ENCODE results near the gene PRIM2. TPM values are rescaled to one million over a fixed set of nuclear protein-coding genes. Genes with fewer than 3 reads are reported as not detected.
"Not testable (repeated sequence)": the region's sequence is repeated elsewhere in the genome, so short reads cannot be mapped to it uniquely, and the experiment has no call there.

PRIM2 gene
- polyA plus RNA-seq, 1 donor from 2014 or later, result 9.1 TPM

DNA sequence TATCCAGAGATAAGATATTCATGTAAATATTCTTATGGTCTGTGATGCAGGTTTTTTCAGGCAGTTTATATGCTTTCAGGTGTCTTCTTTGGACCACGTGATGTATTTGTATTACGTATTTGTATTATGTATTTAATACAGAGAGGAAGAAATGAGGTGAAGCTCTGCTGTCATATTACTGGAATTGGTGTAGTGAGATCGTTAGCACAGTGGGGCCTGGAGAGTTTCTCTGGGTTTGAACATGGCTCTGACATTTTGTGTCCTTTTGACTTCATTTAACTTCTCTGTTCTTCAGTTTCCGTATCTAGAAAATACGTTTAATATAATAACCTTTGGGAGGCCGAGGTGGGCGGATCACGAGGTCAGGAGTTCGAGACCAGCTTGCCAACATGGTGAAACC, 1.6 kb upstream of the PRIM2 start:
- Mint-ChIP-seq H3K9me3 (no peaks in the 10 kb centered on the region), H3K4me1 (peaks cover 14 to 23% (median 17%) of the 10 kb centered on the region in 3 donors), H3K4me3 (no peak overlapping the region), H3K27ac (no peak overlapping the region), H3K27me3 (no peaks in the 10 kb centered on the region), H3K36me3 (peaks cover 7% of the 10 kb centered on the region)

DNA sequence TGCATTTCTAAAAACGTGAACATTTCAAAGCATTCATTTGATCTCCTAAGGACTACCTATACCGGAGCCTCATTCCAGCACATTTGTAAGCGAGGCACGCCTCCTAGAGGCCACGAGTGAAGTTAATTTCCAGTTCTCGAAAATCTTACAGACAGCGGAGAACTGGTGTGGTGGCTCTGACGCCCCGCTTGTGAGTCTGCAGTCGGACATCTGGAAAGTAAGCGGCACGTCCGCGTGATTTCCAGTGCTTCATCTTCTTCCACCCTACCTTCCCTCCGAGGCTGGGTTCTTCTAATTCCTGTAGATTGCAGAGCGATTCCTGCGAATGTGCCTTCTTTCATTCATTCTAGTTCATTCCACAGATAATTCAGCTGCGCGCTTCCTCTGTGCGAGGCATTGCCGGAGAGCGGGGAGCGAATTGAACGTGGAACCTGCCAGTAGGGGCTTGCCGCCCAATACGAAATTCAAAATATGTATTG, 810 bp upstream of the PRIM2 start:
- H3K9me3 Mint-ChIP-seq, result no peaks in the 10 kb centered on the region
- H3K27ac Mint-ChIP-seq, result peak overlapping the region; percentile 61 to 98 (median 93)
- peak overlapping the region; percentile 92 to 100 (median 100) for H3K4me3 Mint-ChIP-seq
- H3K4me1 Mint-ChIP-seq, result peaks cover 14 to 23% (median 22%) of the 10 kb centered on the region in 3 donors
- no peaks in the 10 kb centered on the region for H3K27me3 Mint-ChIP-seq
- H3K36me3 Mint-ChIP-seq, result peaks cover 13% of the 10 kb centered on the region

DNA sequence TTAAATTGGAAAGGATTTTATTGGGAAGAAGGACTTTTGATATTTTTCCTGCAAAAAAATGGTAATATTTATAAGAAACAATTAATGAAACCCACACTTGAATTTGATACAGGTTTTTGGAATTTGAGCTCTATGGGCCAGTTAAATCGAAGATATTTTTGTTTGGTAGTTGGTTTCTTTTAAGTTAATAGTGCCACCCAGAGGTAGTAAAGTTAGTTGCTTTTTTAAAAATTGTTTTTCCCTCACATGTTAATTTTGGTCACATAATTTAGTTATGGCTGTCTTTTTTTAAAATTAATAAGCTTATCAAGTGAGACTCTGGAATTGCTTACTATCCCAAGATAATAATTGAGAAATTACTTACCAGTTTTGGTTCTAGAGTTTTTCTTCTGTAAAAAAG, 7.1 kb downstream of the PRIM2 start:
- peaks cover 0 to 6% (median 5%) of the 10 kb centered on the region in 3 donors for H3K9me3 Mint-ChIP-seq
- H3K27me3 Mint-ChIP-seq, result no peaks in the 10 kb centered on the region
- no peak overlapping the region for H3K27ac Mint-ChIP-seq
- H3K4me1 Mint-ChIP-seq, result peaks cover 4 to 11% (median 5%) of the 10 kb centered on the region in 3 donors
- peaks cover 22% of the 10 kb centered on the region for H3K36me3 Mint-ChIP-seq
- H3K4me3 Mint-ChIP-seq, result no peak overlapping the region

DNA sequence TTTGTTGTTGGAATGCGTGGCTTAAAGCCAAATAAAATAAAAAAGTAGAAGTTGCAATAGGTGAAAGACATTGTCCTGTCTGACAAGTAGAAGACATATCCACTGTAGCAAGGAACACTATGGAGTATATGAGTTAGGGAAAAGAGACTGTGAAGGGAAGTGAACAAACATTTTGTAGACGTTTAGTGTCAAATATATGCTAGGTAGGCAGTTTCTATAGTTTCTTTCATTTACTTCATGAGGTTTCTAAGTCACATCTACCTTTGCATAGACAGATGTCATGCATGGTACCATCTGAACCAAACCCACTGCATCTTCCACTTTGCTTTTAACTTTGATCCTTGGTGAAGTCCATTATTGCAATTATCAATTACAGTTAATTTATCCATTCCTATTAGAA, 9.9 kb downstream of the PRIM2 start:
- peaks cover 5 to 16% (median 6%) of the 10 kb centered on the region in 3 donors for H3K9me3 Mint-ChIP-seq
- peaks cover 3 to 7% (median 5%) of the 10 kb centered on the region in 3 donors for H3K4me1 Mint-ChIP-seq
- no peak overlapping the region for H3K4me3 Mint-ChIP-seq
- no peak overlapping the region for H3K27ac Mint-ChIP-seq
- peaks cover 33% of the 10 kb centered on the region for H3K36me3 Mint-ChIP-seq
- H3K27me3 Mint-ChIP-seq, result no peaks in the 10 kb centered on the region

DNA sequence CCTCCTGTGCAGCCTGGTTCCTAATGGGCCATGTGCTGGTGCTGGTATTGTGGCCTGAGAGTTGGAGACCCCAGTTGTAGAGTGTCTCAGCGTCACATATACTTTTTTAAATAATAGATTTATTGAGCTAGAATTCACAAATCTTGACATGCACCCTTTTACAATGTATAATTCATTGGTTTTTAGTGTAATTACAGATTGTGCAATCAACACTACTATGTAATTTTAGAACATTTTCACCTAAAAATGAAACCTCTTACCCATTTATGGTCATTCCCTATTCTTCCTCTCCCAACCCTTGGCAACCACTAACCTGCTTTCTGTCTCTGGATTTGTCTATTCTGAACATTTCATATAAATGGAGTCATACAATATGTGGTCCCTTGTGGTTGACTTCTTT, 10.6 kb downstream of the PRIM2 start:
- Mint-ChIP-seq H3K27me3 (no peaks in the 10 kb centered on the region), H3K4me3 (no peak overlapping the region), H3K27ac (no peak overlapping the region), H3K4me1 (peaks cover 3 to 5% (median 5%) of the 10 kb centered on the region in 3 donors), H3K9me3 (peaks cover 5 to 16% (median 9%) of the 10 kb centered on the region in 3 donors), H3K36me3 (peaks cover 35% of the 10 kb centered on the region)

DNA sequence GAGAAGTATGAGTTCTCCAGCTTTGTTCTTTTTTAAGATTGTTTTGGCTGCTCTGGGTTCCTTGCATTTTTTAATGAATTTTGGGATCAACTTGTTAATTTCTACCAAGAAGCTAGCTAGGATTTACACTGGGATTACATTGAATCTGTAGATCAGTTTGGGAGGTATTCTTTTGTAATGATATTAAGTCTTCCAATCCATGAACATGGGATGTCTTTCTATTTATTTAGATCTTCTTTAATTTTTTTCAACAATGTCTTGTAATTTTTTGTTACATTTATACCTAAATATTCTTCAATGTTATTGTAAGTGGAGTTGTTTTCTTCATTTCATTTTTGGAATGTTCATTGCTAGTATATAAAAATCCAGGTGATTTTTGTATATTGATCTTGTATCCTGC, 12.5 kb downstream of the PRIM2 start:
- H3K9me3 Mint-ChIP-seq, result peaks cover 7 to 16% (median 9%) of the 10 kb centered on the region in 3 donors
- H3K36me3 Mint-ChIP-seq, result peaks cover 37% of the 10 kb centered on the region
- H3K27me3 Mint-ChIP-seq, result no peaks in the 10 kb centered on the region
- no peak overlapping the region for H3K27ac Mint-ChIP-seq
- no peak overlapping the region for H3K4me3 Mint-ChIP-seq
- H3K4me1 Mint-ChIP-seq, result peaks cover 4 to 5% (median 4%) of the 10 kb centered on the region in 3 donors

DNA sequence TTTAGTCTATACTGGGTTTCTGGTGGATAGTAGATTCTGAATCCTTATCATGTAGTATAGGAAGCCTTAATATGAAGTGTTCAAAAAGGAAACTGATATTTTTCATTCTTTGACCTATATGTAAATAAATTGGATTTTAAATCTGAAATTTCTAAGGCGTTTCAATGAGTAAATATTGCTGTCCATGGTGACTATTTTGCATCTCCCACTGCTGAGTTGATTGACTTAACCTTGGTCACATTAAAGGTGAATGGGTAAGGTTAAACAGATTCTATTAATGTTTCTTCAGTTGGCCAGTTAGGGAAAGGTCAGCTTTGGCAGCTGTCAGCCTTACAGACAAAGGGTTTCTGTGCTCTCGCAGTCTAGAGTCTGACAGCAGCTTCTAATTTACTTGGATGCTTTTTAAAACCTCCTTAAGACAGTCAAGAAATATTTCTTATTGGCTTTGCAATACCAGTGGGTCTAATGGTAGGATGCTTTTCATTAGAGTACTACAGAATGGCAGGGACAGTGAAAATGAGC, 24.8 kb downstream of the PRIM2 start:
- Mint-ChIP-seq H3K4me3 (no peak overlapping the region), H3K9me3 (no peaks in the 10 kb centered on the region), H3K36me3 (peaks cover 10% of the 10 kb centered on the region), H3K4me1 (peaks cover 5 to 6% (median 5%) of the 10 kb centered on the region in 3 donors), H3K27me3 (no peaks in the 10 kb centered on the region), H3K27ac (no peak overlapping the region)

DNA sequence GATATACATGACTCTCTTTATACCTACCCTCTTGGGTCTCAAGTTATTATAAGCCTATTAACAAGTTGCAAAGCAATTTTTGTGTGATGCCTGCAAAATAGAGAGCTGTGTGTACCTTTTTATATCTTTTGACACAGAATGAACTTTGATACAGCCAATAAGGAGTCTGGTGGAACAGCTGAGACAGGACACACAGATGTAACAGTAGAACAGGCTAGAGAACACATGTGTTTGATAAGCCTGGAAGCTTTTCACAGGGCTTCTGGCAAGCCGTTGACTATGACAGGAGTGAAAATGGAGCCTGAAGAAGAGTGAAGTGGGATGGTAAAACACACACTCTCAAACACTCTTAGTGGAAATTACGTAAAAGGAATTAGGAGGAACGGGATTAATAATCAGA, 25.9 kb downstream of the PRIM2 start:
- not testable (repeated sequence) for H3K9me3 Mint-ChIP-seq, H3K27ac Mint-ChIP-seq, H3K36me3 Mint-ChIP-seq, H3K4me3 Mint-ChIP-seq, H3K27me3 Mint-ChIP-seq
- H3K4me1 Mint-ChIP-seq, result peaks cover 4 to 10% (median 9%) of the 10 kb centered on the region in 3 donors

DNA sequence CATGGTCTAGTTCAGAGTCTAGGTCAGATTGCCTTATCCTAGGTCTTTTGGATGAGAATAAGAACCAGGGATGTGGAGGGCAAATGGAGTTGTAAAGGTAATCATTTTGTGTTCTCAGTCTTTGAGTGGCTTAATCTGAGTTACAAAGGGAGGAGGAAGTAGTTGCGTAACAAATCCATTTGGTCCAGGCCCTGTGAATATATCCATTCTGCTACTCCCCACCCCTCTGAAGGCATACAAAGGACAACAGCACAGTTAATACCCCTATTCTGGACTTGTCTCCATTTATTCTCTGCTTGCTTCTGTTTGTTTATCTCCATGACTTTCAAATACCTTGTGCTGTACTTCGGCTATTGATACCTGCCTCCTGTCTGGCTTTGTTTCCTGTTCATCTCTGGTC, 29.3 kb downstream of the PRIM2 start:
- not testable (repeated sequence) for H3K27ac Mint-ChIP-seq, H3K27me3 Mint-ChIP-seq, H3K9me3 Mint-ChIP-seq
- Mint-ChIP-seq H3K4me3 (peak overlapping the region in 1 of 4 donors; percentile 52), H3K36me3 (peaks cover 11% of the 10 kb centered on the region), H3K4me1 (peaks cover 7 to 25% (median 19%) of the 10 kb centered on the region in 3 donors)

DNA sequence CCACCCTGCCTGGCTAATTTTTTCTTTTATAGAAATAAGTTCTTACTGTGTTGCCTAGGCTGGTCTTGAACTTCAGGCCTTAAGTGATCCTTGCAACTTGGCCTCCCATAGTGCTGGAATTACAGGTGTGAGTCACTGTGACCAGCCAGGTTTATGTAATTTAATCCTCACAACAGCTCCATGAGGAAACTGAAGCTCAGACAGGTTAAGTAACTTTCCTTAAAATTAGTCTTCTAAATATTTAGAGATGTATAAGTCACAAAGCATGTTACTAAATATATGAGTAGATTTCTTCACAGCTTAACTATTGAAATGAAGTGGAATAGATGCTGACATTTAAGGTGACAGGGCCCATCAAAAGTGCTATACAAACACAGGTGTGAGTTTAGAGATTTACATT, 30.2 kb downstream of the PRIM2 start:
- not testable (repeated sequence) for H3K27ac Mint-ChIP-seq, H3K27me3 Mint-ChIP-seq, H3K9me3 Mint-ChIP-seq, H3K4me3 Mint-ChIP-seq
- H3K4me1 Mint-ChIP-seq, result peaks cover 7 to 25% (median 19%) of the 10 kb centered on the region in 3 donors
- H3K36me3 Mint-ChIP-seq, result peaks cover 11% of the 10 kb centered on the region

DNA sequence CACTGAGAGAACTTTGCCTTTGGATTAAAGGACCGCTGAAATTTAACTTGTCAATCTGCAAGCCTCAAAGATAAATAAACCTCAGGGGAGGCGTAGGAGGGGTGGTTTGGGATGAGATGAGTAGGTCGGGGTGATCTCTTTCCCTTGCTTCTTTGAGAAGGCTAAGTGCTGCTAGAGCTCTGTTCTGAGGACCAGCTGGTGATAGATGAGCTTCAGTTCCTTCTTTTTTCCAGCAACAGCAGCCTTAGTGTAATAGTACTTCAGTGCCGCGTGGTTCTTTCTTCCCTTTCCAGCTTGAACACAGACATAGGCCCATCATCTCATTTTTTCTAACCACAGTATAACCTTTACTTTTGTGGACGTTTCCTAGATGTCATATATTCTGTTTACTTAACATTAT, 33.0 kb downstream of the PRIM2 start:
- H3K36me3 Mint-ChIP-seq, H3K4me3 Mint-ChIP-seq, H3K27ac Mint-ChIP-seq, H3K9me3 Mint-ChIP-seq, H3K27me3 Mint-ChIP-seq: not testable (repeated sequence)
- H3K4me1 Mint-ChIP-seq, result peaks cover 5 to 20% (median 16%) of the 10 kb centered on the region in 3 donors

DNA sequence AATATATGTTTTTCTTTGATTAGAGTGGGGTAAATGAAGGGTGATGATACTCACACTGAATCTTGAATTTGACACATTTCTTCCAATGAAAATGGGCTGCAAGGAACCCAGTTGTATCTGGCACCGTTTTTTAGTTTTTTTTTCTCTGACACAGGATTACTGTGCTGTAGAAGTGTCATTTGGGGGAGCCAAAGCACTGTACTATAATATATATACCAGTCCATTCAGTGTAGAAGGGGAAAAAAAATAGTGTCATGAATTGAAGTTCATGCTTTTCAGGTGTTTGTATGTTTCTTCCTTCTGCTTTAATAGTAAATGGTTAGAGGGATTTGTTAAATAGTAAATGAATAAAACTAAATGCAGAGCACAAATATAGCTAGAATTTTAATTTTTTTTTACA, 35.2 kb downstream of the PRIM2 start:
- peaks cover 3 to 20% (median 14%) of the 10 kb centered on the region in 3 donors for H3K4me1 Mint-ChIP-seq

DNA sequence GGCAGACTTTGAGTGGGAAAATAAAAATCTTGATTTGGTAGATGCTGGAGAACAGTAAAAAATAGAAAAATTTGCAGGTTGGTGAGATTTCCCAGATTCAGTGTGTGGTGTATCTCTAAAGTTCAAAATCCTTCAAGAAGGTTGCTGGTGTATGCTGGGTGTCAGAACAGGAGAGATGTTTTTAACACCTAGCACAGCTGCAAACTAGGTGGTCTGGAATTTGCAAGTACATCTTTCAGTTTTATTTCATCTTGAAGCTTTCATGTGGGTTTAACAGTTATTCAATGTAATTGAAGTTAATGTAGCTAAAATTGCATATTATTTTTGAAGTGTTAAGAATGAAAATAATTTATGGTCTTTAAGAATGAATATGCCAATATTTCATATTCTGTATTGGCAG, 40.9 kb downstream of the PRIM2 start:
- H3K36me3 Mint-ChIP-seq, H3K4me1 Mint-ChIP-seq, H3K4me3 Mint-ChIP-seq, H3K9me3 Mint-ChIP-seq, H3K27me3 Mint-ChIP-seq, H3K27ac Mint-ChIP-seq: not testable (repeated sequence)

More for the DNA sequence above, 35.2 kb downstream of the PRIM2 start:
- H3K9me3 Mint-ChIP-seq, H3K27ac Mint-ChIP-seq, H3K4me3 Mint-ChIP-seq, H3K36me3 Mint-ChIP-seq, H3K27me3 Mint-ChIP-seq: not testable (repeated sequence)

DNA sequence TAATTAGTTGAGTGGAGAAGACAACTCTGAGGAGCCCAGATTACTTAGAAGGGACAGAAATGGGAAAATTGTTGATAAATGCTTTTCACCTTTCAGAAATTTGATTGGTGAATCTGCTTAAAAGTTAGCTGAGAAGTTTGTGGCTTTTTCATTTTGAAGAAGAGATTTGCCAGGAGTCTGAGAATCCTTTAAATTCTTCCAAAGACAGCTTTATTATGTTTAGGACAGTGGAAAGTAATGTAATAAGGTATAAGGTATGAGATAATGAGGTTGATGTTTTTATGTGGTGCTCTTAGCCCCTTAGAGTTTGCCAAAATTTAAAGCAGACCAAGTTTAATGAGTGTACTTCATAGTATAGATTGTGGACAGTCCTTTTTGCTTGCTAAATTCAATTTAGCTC, 42.3 kb downstream of the PRIM2 start:
- not testable (repeated sequence) for H3K4me3 Mint-ChIP-seq, H3K27ac Mint-ChIP-seq, H3K4me1 Mint-ChIP-seq, H3K9me3 Mint-ChIP-seq, H3K27me3 Mint-ChIP-seq, H3K36me3 Mint-ChIP-seq

DNA sequence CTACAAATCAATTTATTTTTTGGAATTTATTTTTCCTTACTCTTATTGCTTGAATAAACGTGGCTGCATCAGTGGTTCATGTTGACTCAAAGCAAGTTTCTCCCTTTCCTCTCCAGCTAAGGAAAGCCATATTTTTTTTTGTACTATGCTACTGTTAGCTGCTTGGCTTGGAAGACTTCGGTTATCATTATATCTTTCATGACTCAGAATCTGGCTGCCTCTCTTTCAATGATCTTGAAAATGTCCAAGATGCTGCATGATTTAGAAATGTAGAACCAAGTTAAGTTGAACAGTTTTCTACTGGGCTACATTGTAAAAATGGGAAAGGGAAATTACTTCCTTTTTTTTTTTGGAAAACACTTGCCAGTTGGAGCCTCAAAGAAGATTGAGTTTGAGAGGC, 44.9 kb downstream of the PRIM2 start:
- H3K36me3 Mint-ChIP-seq, H3K9me3 Mint-ChIP-seq, H3K27ac Mint-ChIP-seq, H3K27me3 Mint-ChIP-seq, H3K4me1 Mint-ChIP-seq: not testable (repeated sequence)
- H3K4me3 Mint-ChIP-seq, result peak overlapping the region in 1 of 4 donors; percentile 9

DNA sequence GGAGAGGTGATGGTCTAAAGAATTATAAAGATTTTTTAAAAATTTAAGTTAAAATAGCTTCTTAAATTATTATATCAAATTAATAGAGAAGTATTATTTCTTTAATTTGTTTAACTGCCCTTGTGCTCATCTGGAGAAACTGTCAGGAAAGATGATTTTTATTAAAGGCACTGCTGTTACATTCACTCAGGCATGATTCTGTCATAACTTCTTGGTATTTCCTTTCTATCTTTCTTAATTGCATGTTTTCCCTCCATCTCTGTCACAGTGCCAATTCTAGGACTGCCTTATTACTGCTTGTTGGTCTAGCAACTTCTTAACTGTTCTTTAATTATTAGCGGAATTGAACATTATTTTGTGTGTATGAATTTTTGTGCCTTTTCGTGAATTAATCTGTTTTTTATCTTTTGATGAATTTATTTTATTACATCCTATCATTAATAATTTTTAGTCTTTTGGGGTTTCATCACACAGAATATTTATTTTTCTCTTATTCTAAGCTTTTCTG, 47.7 kb downstream of the PRIM2 start:
- H3K27me3 Mint-ChIP-seq, H3K4me3 Mint-ChIP-seq, H3K27ac Mint-ChIP-seq, H3K9me3 Mint-ChIP-seq, H3K4me1 Mint-ChIP-seq, H3K36me3 Mint-ChIP-seq: not testable (repeated sequence)

All from IgD-negative memory B cell (primary cell).